SIG-M5 (cell line): ENCODE data around the gene SLC39A7.

ENCODE experiments used
- DNase-seq: peaks from one replicate; lab custom pipeline; 2025; lab: John Stamatoyannopoulos, UW

Gene SLC39A7

DNA sequence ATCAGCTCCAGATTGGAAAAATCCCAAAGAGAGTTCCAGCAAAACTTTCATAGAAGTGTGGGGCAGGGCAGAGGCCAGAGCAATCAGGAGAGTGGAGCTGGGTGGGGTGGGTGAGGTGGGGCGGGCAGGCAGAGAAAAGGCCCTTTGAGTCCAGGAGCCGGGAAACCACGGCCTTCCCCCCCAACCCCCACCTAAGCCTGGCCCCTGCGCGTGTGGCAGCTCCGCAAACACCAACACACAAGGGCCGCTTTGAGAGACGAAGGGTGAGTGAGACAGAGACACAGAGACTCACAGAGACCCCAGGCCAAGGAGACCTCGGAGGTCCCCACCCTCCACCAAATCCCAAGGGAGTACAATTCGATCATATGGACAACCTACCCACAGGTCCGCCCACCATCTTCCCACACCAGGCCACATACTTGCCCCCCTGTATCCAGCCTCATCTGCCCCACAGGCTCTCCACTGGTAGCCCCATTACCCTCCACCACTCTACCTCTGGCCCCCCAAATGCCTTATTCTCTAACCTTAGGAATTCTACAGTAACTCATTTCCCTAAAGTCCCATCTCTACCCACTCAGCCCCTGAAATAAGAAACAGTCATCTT, 10.1 kb upstream of the SLC39A7 start:
- no peak for DNase-seq

DNA sequence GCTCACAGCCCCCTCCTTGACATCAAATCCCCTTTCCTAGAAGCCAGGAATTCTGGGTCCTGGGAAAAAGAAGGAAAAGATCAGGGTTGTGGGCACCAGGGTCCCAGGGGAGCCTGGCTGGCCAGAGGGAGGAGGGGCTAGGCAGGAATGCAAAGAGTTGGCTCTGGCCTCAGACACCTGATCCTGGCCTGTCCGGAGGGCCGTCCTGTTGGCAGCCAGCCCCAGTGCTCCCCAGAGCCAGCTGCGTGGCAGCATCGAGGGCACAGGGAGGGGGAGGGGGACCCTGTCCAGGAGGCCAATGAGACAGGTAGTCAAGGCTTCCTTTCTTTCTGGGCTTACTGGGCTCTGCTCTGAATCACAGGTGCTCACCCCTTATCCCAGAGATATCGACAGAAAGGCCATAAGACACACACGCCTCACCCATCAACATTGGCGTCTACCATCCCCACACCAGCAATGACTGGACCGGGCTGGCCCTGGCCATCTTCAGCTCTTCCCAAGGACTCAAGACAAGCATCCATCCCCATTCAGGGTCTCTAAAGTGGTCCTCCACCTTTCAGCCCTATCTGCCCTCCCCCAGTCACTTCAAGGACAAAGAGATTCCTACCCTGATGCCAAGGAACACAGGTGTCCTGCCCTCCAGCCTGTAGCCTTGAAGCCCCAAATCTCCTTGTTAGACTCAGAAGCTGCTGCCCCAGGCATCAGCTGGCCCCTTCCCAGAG, 9.1 kb upstream of the SLC39A7 start:
- no peak for DNase-seq

DNA sequence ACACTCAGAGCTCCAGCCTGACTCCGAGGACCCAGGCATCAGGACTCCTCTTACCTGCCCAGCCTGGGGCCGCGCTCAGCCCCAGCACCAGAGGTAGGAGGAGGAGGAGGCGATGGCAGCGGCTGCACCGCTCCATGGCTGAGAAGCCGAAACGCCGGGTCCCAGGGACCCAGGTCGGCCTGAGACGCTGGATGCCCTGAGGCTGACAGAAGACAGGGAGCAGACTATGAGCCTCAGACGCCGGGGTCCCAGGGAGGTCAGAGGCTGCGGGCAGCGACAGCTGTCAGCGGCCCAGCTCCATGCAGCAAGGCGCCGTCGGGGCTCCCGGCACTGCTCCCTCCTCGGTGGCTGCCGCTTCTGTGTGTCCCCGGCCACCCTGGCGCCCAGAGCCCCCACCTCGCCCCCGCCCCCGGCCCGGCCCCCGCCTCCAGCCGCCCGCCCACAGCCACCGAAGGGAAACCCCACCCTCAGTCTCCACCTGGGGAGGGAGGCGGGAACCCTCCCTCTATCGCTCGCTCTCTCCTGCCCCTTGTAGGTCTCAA, 8.5 kb upstream of the SLC39A7 start, which contains the start of gene COL11A2:
Gene COL11A2, minus strand, starts transcription at position 363 of the 542 bp plus-strand sequence. Its CDS starts 227 bp downstream, at position 136.
- DNase-seq: no peak

DNA sequence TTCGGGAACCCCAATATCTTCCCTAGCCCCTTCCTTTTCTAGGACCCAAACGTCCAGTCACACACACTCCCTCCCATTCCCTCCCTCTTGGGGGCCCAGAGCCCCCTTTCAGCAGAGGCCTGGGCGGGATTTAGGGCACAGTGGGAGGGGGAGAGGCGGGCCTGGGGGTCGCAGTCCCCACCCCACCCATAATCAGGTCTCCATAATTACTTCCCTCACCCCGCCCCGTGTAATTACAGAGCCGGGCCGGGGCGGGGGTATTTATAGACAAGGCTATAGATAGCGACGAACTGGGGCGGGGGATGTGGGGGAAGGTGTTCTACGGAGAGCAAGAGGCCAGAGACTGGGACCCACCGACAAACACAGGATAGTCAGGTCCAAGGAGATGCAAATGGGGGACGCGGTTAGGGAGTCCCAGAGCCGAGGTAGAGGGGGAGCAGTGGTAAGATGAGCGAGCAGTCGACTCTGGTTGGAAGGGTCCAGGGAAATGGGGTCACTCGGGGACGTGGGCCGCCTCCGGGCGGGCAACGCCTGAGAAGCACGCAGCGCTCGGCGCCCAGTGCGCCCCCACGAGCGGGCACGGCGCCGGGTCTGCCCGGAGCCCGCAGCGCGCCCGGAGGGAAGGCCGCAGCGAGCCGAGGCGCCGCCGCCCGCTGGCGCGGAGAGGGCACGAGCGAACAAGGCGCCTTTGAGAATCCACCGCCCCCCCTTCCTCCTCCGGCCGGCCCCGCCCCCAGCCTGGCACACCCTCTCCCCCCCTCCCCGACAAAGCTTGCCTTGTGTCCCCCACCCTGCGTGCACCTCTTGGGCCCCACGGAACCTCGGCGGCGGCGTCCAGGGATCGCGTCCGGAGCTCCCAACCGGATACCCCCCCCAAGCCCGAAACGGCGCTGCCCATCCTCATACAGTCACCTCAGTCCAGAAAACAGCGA, 7.7 kb upstream of the SLC39A7 start:
- no peak for DNase-seq

DNA sequence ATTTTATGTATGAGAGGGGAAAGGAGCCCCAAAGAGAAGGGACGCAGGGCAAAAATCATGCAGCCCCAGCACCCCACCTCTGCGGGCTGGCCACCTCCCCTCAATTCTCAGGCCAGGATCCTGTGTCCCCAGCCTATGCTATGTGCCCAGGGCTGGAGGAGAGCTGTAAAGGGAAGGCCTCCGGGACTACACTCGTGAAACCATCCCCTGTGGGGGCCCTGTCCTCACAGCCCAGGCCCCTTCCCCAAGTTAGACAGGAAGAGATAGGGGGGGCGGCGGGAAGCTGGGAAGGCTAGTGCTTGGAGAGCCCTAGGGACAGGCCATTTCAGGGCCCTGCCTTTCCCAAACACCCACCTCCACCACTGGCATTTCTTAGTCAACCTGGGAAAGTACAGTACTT, 7.0 kb upstream of the SLC39A7 start:
- no peak for DNase-seq

DNA sequence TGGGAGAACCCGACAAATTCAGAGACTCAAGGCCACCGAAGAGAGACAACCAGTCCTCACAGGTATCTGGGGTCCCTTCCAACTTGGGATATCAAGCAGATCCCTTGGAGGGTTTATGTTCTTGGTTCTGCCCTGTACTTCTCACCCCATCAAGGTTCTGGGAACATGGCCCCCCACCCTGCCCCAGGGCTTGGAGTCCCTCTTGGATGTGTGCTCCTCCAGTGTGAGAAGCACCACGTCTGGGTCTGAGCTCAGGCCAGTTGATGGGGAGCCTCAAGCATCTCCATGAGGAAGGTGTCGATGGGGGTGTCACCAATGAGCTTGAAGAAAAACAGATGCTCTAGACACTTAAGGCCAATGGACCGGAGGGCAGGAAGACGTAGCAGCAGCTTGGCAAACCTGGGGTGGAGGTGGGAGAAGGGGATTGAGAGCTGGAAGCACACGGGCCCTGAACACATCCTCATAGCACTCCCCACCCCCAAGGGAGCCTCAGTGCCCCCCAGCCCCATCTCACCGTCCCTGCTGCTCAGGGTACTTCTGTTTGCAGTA, 6.2 kb upstream of the SLC39A7 start:
- no peak for DNase-seq

DNA sequence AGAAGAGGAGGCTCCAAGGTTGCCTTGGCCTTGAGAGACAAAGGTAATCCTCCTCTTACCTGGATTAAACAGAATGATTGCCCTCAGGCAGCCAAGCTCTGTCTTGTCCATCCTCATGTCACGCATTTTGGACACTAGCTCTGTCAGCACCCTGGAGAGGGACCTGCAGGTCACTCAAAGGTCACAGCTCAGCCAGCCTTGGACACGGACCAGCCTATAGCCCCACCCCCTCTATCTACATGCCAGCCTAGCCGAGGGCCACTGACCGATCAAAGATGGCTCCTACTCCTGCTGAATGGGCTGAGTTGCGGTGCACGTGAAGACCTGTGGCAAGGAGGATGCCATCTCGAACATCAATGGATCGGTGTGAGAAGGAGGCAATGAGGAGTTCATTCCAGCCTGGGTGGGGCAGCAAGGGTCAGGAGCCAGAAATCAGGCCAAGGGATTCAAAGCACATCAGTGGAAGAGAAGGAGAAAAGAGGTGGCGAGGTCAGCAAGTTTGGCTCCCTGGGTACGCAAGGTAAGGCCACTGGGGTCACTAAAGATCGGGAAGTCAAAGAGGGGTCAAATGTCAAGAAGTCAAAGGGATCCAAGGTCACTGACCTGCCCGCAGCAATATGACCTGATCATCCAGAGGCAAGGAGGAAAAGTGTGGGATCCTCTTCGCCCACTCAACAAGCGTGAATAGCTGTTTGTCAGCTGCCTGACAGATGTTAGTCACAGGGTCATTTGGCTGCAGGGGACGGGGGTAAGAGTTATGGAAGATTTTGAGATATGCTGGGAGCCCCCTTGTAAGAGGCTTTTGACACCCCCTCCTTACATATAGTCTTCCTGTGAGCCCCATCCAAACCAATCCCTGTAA, 5.1 kb upstream of the SLC39A7 start:
- no peak for DNase-seq

DNA sequence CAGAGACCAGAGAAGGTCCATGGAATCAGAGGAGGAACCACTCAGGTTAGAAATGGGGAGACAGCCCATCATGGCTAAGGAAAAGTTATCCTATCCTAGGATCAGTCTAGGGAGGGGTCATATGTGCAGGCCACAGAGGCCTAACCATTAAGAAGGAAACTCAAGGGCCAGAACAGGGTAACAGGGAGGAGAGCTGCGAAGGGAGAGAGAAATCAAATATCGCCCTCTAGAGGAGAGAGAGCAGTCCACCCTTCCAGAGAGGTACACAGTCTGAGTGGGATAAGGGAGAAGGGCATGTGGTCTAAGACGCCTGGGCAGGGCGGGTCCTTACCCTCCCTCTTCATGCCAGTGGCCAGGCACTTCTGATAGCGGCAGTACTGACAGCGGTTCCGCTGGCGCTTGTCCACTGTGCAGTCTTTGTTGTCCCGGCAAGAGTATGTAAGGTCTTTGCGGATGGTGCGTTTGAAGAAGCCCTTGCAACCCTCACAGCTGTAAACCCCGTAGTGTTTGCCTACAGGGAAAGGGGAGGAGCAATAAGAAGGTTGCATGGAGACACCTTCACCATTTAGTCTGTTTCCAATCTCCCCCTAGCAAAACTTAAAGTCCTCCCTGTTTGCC, 3.1 kb upstream of the SLC39A7 start:
- no peak for DNase-seq

DNA sequence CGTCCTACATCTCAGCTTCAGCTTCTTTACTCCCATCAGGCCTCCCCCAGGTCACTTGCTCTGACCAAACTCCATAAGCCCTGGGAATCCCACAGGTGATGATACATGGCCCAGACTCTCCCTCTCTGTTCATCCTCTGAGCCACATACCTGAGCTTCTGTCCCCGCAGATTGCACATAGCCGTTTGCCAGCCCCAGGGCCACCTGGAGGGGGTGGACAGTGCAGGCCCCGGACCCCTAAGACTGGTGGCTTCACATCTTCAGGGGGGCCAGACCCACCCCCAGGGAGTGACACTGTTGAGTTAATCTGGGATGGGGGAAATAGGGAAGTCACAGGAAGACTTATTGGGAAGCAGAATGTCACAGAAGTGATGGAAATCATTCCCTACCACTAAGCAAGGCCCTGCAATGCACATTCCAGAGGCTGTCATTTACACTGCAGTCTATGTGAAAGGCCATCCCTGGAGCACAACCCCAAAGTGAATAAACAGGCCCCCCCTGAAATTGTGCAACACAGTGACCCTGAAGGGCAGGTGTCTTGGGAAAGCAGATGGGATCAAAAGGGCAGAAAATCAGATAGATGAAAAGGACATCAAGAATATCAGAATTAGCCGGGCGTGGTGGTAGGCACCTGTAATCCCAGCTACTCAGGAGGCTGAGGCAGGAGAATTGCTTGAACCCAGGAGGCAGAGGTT, 2.4 kb upstream of the SLC39A7 start:
- DNase-seq: no peak

DNA sequence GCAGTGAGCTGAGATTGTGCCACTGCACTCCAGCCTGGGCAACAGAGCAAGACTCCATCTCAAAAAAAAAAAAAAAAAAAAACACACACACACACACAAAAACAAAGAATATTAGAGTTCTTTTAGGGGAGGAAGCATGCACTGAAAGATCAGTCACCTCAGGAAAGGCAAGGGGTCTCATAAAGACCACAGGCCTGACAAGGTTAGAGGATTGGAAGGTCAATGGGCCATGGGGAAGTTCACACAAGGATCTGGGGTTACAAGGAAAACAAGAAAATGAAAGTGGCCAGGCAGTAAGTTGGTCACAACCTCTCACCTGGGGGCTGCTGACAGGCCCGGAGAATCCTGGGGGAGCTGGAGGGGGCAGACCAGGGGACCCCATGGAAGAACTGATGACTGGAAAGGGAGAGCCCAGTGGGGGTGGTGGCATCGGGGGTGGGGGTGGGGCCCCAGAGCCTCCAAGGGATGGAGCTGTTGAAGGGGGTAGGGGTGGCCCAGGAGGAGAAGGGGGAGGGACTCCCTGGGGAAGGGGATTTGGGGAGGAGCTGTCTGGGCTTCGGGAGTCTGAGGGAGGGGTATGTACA, 1.7 kb upstream of the SLC39A7 start:
- DNase-seq: no peak

DNA sequence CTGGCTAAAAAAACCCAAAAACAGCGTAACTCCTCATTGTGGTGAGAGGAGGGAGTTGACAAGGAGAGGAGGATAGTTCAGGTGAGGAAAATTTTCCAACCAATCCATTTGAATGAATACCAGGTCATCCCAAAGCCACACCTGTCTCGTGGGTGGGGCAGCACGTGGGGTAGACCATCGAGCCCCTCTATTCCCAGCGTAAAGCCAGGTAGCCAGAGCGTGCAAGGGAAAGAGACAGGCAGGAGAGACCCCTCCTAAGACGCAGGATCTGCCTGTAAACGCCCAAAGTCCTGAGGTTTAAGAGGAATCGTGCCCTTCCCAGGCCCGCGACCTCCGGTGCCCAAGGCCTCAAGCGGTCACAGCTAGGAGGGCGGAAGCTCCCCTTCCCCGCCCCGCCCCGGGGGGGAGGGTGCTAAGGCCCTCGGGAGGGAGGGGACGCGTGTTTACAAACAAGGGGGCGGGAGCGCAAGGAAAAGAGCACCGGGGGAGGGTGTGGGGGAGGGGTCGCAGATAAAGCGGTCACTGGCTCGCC, 914 bp upstream of the SLC39A7 start:
- no peak for DNase-seq

DNA sequence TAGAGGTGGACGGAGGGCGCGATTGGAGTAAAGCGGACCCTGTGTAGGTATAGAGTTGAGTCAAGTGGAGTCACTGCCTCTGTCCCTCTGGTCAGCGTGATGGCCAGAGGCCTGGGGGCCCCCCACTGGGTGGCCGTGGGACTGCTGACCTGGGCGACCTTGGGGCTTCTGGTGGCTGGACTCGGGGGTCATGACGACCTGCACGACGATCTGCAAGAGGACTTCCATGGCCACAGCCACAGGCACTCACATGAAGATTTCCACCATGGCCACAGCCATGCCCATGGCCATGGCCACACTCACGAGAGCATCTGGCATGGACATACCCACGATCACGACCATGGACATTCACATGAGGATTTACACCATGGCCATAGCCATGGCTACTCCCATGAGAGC, 479 bp downstream of the SLC39A7 start:
- no peak for DNase-seq

DNA sequence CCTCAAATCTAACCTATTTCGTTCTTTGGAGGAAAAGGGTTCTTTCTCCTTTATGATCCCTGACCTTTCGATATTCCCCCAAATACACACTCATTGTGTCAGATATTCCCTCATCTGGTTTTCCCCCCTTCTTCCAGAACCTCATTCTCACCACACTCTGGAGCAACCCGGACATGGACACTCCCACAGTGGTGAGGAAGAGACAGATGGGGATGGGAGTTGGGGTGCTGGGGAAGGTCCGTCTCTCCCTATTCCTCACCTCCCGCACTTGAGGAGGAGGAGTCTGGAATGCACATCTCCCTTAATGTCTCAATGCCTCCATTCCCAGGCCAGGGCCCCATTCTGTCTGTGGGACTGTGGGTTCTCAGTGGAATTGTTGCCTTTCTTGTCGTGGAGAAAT, 1.3 kb downstream of the SLC39A7 start:
- DNase-seq: no peak

DNA sequence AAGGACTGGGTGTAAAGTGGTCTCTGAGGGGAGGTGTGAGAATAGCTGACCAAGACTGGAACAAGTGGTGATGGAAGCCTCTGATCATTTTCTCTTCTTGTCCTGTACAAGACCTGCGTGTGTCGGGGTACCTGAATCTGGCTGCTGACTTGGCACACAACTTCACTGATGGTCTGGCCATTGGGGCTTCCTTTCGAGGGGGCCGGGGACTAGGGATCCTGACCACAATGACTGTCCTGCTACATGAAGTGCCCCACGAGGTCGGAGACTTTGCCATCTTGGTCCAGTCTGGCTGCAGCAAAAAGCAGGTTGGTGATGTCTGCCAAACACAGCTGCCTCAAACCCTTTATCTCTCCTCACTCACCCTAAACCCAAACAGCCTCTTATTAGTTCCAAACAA, 2.1 kb downstream of the SLC39A7 start:
- DNase-seq: no peak

DNA sequence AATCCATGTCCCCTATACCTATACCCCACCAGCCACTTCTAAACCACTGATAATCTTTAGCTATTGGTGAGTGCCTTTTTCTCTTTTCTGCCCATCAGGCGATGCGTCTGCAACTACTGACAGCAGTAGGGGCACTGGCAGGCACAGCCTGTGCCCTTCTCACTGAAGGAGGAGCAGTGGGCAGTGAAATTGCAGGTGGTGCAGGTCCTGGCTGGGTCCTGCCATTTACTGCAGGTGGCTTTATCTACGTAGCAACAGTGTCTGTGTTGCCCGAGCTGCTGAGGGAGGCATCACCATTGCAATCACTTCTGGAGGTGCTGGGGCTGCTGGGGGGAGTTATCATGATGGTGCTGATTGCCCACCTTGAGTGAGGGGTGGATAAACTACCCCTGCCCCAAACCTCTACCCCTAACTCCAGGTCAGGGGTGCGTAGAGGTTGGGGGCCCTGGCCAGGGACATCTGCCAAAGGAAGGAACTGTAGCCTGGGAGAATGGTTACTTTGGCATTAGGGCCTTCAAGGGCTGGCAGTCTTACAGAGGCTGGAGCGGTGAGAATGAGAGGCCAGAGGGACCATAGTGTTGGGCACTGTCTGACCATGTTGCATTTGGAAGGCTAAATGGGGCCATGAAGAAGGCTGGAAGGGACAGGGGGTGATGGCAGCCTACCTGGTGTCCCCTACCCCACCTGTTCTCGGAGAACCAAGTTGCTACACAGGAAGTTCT, 2.9 kb downstream of the SLC39A7 start:
- no peak for DNase-seq

DNA sequence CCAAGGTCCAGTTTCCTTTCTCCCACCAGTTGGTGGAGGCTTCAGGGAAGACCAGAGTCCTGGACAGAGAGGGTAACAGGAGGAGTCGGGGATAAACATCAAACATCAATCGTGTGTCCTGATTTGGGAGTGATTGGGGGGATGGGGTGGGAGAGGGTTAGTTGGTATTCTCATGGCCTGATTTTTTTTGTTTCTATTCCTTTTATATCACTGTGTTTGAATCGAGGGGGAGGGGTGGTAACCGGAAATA, 3.4 kb downstream of the SLC39A7 start:
- DNase-seq: no peak

DNA sequence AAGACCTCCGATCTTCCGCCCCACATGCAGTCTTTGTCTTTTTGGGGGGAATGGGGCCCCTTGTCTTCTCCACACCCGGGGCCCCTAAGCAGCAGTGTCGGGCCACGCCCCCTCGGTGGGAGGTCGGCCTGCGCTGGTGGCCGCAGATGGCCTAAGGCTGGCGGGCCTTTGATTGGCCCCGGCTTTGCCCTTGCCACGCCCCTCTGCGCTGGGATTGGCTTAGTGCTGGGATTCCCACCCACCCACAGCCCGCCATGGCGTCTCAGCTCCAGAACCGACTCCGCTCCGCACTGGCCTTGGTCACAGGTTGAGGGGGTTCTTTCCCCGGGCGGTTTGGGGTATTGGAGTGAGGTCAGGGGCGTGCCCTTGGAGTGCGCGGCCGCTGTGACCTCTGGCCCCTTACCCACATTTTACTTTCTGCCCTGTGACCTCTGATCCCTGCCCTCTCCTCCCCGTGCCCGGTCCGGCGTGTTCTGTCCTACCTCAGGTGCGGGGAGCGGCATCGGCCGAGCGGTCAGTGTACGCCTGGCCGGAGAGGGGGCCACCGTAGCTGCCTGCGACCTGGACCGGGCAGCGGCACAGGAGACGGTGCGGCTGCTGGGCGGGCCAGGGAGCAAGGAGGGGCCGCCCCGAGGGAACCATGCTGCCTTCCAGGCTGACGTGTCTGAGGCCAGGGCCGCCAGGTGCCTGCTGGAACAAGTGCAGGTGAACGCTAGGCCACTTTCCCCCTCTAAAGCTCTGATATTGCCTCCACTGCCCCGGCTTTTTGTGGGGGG, 3.9 kb downstream of the SLC39A7 start, which contains the start of gene HSD17B8:
Gene HSD17B8, plus strand, starts transcription at position 241 of the 776 bp plus-strand sequence. Its CDS starts 14 bp downstream, at position 255.
- DNase-seq: no peak
